ENCODE data around the gene MCHR1.
"Not testable (repeated sequence)": the region's sequence is repeated elsewhere in the genome, so short reads cannot be mapped to it uniquely, and the experiment has no call there.

The MCHR1 gene

DNA sequence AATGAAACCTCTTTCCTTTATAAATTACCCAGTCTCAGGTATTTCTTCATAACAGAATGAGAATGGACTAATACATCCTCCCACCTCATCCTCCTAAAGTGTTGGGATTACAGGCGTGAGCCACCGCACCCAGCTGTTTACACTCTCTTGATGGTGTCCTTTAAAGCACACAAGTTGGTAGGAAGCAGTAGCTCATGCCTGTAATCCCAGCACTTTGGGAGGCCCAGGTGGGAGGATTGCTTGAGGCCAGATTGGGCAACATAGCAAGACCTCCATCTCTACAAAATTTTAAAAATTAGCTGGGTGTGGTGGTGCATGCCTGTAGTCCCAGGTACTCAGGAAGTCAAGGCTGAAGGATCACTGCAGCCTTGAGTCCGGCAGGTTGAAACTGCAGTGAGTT, 23.3 kb upstream of the MCHR1 start:
- DNase-seq (ENCODE audit: low spot score): not testable (repeated sequence)

DNA sequence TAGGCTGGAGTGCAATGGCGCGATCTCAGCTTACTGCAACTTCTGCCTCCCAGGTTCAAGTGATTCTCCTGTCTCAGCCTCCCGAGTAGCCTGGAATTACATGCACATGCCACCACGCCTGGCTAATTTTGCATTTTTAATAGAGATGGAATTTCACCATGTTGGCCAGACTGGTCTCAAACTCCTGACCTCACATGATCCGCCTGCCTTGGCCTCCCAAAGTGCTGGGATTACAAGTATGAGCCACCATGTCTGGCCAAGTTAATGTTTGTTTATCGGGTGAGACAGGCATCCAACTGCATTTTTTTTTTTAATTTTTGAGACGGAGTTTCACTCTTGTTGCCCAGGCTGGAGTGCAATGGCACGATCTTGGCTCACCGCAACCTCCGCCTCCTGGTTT, 22.6 kb upstream of the MCHR1 start:
- not testable (repeated sequence) for DNase-seq (ENCODE audit: low spot score)

DNA sequence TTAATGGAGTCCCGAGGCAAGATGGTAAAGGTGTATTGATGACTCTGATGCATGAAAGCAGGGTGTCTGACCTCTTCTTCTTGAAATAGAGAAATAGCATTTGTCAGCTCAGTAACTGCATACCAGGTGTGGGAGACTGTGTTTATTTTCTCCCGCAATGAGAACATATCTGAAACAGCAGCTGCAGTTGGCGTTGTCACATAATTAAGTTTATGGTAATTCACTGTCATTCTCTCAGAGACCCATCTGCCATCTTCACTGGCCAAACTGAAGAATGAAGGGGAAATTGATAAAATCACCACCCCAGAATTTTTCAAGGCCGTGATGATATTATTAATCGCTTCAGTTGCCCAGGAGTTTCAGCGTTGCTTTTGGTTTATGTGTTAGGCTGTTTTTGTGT, 20.1 kb upstream of the MCHR1 start:
- no peak for DNase-seq (ENCODE audit: low spot score)

DNA sequence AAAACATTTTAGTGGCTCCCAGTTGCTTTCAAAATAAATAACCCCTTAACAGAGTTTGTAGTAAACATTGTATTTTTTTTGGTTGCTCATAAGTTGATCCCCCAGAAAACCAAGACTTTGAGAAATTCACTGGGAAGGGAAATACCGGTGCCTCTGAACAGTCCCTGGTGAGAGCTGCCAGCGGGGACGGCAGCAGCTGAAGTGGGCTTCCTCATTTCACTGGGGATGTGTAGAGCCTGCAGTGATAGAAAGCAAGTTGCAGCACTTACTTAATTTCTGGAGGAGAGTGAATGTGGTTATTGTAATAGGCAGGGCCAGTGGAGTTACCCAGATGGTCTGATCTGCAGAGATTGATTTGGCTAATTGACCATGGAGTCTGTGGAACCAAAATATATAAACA, 18.6 kb upstream of the MCHR1 start:
- no peak for DNase-seq (ENCODE audit: low spot score)

DNA sequence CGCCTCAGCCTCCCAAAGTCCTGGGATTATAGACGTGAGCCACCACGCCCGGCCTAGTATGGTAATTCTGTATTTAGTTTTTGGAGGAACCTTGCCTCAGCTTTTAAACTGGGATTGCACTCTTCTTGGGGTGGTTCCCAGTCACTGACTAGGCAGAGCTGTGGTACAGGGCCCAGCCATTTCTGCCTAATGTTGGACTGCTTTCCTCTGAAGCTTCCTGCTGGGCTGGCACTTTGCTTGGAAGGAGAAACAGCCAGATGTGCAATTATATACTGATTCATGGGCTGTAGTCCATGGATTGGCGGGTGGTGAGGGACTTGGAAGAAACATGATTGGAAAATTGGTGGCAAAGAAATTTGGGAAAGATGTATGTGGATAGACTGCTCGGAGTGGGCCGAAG, 17.6 kb upstream of the MCHR1 start:
- DNase-seq (ENCODE audit: low spot score): no peak

DNA sequence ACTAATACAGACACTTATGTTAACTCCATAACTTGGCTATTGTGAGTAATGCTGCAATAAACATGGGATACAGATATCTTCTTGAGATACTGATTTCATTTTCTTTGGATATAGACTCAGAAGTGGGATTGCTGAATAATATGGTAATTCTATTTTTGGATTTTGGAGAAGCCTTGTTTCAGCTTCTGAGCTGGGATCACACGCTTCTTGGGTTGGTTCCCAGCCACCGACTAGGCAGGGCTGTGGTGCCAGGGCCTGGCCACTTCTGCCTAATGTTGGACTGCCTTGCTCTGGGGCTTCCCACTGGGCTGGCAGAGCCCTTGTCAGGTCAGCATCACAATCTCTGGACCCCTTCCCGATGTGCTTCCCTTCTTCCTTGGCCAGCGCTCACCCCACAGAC, 14.0 kb upstream of the MCHR1 start:
- no peak for DNase-seq (ENCODE audit: low spot score)

DNA sequence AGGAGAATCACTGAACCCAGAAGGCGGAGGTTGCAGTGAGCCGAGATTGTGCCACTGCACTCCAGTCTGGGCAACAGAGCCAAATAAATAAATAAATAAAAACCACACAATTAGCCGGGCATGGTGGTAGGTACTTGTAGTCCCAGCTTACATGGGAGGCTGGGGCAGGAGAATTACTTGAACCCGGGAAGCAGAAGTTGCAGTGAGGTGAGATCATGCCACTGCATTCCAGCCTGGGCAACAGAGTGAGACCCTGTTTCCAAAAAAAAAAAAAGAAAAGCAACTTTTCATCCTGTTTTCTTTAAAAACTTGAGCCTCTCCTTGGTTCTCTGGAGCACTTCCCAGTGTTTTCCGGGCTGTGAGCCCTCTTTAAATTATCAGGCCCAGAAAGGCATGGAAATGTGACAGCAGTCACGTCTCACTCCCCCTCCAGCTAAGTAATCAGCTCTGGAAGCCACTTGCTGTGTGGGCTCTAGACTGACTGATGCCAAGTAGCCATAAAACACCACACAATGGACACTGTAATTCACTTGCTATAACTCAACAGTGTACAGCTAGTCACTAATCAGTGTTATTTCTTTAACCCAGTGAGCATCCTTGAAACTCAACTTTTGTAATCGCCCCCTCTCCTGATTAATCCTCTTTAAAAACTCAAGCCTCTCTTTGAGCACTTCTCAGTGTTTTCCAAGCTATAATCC, 13.0 kb upstream of the MCHR1 start:
- no peak for DNase-seq (ENCODE audit: low spot score)

DNA sequence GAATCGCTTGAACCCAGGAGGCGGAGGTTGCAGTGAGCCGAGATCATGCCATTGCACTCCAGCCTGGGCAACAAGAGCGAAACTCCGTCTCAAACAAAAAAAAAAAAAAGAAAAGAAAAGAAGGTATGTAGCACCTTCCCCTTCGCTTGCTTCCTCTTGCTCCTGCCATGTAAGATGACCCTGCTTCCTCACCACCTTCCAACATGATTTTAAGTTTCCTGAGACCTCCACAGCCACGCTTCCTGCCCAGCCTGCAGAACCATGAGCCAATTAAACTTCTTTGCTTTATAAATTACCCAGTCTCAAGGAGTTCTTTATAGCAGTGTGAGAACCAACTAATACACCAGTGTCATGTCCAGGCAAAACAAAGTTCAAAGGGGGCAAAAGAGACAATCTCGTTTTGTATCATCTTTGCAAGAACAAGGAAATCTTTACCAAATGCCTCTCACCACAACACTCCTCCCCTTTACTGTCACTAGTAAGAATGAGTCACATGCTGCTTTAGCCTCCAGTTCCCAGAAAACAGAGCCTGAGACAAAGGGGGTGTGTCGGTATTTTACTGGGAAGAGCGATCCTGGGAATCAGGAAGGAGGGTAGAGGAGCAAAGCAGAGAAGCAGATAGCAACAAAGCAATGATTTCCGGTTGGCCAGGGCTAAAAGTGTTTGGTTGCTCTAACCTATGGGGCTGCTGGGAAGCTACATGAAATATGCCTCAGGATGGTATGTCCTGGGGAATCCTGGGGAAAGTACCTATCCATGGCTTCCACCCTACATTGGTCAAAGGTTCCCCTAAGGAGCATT, 10.5 kb upstream of the MCHR1 start:
- peak; percentile 90 for DNase-seq (ENCODE audit: low spot score)

DNA sequence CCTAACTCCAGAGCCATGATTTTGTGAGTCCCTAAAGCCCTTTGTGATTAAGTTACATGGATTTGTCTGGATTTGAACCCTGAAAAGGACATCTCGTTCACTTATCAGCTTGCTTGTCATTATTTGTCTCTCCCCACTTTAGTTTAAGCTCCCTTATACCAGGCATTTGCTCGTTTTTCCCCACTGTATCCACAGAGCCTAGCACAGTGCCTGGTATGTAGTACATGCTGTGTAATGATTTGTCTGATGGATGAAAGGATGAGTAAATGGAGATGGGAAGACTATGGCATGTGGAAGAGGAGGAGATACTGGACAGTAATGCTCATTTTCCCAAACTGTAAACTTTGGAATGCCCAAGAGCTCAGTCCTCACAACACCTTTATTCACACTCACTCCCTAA, 9.2 kb upstream of the MCHR1 start:
- no peak for DNase-seq (ENCODE audit: low spot score)

DNA sequence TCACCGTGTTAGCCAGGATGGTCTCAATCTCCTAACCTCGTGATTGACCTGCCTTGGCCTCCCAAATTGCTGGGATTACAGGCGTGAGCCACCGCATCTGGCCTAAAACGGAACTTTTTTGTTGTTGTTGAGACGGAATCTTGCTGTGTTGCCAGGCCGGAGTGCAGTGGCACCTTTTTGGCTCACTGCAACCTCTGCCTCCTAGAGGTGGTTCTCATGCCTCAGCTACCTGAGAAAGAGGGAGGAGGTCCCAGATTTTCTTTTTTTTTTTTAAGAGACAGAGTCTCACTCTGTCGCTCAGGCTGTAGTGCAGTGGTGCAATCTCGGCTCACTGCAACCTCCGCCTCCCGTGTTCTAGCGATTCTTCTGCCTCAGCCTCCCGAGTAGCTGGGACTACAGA, 7.9 kb upstream of the MCHR1 start:
- DNase-seq (ENCODE audit: low spot score): no peak

DNA sequence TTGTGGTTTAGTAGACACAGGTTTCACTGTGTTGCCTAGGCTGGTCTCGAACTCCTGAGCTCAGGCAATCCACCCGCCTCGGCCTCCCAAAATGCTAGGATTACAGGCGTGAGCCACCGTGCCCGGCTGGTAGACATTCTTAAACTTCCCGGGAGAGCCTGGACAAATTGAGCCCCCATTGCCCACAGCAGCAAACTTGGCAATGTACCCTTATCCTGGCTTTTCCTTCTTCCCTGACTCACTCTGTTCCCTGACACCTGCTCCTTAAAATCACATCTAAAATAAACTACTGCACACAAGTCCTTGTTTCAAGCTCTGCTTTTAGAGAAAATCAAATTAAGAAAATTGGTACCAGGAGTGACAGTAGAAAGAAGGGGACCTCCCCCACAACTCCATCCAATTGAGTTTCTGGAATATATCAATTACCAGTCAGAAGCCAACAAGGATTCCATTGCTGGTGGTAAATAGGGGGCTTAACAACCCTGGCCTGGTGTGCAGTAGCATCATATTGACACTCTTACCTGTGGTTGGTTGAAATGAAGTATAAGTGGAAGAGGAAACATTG, 7.4 kb upstream of the MCHR1 start:
- no peak for DNase-seq (ENCODE audit: low spot score)

DNA sequence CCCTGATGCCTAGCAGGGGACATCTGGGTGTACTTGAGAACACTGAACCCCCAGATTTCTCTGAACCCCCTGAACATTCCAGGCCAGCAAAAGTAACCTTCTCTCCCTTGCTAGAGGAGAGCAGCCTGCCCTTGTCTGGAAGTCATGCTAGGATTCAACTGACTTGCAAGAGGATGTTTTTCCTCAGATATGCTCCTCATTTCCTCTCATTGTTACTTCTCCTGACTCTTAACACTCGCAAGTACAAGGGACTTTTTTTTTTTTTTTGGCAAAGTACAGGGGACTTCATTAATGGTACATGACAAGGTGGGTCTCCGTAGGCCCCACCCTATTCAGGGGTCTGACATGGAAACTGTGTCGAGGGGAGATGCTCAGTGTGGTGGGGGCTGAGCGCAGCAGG, 6.3 kb upstream of the MCHR1 start:
- no peak for DNase-seq (ENCODE audit: low spot score)

DNA sequence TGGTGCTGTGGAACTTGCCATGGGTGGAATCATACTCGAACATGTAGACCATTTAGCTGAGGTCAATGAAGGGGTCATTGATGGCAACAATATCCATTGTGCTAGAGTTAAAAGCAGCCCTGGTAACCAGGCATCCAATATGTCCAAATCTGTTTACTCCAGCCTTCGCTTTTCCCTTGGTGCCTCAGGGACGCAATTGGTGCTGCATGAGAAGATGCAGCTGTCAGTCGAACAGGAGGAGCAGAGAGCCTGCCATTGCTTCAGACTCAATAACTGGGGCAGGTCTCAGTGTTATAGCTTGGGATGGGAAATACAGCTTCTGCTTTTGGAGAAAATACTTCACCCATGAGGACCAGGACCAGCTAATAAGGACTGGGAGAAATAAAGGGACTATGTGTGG, 5.0 kb upstream of the MCHR1 start:
- DNase-seq (ENCODE audit: low spot score): no peak

DNA sequence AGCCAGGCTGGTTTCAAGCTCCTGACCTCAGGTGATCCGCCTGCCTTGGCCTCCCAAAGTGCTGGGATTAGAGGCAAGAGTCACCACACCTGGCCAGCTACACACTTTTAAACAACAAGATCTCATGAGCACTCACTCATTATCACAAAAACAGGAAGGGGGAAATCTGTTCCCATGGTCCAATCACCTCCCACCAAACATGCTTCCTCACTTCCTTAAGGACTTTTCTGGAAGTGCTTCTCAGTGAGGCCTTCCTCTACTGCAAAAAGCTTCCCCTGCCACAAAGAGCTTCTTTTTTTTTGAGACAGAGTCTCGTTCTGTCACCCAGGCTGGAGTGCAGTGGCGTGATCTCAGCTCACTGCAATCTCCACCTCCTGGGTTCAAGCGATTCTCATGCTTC, 3.1 kb upstream of the MCHR1 start:
- DNase-seq (ENCODE audit: low spot score): not testable (repeated sequence)

DNA sequence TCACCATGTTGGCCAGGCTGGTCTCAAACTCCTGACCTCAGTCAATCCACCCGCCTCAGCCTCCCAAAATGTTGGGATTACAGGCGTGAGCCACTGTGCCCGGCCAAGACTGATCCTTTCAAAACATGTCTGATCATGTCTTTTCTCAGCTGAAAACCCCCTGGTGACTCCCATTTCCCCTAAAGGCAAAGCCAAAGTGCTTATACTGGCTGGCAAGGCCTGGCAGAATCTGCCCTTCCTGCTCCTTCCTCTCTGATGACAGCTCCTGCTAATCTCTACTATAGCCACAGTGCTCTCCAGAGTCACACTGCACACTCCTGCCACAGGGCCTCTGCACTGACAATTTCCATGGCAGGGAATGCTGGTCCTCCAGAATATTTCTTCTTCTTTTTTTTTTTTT, 2.6 kb upstream of the MCHR1 start:
- no peak for DNase-seq (ENCODE audit: low spot score)

DNA sequence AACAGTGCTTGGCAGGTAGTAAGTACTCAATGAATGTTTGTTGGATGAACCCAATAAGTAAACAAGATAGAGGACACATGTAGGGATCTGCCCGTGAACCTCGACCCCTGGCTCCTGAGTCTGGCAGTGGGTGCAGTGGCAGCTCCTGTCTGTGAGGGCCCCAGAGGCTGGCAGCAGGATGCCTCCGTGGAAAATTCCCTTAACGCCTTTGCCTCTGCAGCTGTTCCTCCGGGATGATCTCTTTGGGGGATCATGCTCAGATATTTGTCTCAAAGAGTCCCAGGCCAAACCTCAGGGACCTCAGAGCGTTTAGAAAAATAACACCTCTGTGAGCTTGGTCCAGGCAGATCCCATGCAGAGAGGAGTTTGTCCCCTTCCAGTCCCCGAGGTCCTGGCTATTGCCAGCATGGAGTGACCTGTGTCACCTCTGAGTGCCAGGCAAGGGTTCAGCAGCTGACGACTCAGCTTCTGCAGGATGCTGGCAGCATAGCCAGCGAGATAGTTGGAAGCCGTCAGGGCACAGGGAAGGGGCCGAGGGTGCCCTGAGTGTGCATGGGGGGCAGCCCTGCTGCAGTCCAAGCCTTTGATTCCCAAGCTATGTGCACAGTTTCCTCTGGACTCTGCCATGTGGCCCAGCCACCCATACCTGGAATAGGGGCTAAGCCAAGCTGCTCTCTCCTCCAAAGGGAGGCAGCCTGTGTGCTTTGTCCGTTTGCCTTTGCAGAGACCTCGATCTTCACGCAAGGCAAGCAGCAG, 613 bp upstream of the MCHR1 start:
- DNase-seq (ENCODE audit: low spot score): no peak

DNA sequence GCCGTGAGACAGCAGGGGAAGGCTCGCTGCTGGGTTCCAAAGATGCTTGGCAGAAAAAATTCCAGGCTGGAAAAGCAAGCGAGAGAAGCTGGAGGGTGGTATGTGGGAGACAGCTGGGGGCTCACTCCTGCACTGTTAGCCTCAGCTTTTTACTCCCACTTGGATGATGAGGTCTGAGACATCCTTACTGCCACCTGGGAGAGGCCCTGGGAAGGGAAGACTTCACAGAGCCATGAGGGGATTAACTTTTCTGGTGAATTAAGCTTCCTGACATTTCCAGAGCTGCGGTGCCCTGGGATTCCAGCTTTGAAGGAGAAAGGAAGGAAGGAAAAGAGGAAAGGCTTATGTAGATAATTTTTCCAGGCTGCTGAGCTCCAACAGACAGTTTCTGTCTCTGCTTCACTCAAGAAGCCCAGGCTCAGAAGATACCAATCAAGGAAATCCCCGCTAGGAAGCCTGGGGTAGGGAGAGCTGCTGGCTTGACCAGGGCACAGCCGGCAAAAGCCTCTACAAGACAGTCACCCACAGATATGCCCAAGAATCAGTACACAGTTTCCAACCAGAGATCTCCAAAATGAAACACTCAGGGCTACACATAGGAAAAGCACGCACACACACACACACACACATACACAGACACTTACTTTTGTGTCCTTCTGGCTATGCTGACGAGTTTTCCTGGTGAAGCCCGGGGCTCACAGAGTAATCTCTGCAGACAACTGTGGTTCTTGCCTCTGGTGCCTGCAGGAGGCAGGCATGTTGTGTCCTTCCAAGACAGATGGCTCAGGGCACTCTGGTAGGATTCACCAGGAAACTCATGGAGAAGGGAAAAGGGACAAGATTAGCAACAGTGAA, 907 bp downstream of the MCHR1 start:
- no peak for DNase-seq (ENCODE audit: low spot score)

DNA sequence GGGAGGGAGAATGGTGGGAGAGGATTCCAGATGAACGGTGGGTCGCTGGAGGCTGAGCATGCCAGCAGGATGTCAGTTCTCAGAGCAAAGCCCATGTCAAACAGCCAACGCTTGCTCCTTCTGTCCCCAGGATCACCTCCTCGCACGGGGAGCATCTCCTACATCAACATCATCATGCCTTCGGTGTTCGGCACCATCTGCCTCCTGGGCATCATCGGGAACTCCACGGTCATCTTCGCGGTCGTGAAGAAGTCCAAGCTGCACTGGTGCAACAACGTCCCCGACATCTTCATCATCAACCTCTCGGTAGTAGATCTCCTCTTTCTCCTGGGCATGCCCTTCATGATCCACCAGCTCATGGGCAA, 1.5 kb downstream of the MCHR1 start:
- DNase-seq (ENCODE audit: low spot score): no peak

DNA sequence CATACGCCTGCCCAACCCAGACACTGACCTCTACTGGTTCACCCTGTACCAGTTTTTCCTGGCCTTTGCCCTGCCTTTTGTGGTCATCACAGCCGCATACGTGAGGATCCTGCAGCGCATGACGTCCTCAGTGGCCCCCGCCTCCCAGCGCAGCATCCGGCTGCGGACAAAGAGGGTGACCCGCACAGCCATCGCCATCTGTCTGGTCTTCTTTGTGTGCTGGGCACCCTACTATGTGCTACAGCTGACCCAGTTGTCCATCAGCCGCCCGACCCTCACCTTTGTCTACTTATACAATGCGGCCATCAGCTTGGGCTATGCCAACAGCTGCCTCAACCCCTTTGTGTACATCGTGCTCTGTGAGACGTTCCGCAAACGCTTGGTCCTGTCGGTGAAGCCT, 2.2 kb downstream of the MCHR1 start:
- no peak for DNase-seq (ENCODE audit: low spot score)

DNA sequence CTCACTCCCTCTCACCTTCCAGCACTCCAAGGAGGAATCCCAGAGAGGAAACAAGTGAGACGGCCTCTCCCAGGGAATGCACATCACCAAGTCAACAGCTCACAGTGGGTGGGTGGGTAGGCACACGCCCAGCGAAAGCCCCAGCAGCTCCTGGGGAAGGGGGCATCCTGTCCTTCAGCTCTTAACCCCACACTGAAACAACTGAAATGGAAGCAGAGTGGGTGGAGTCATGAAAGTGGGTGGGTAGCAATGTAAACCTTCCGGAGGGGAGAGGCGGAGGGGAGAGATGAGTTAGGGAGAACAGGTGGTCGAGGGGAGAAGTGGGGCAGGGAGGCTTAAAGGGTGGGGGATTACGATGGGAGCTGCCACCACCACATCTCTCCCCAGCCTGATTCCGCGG, 5.4 kb downstream of the MCHR1 start:
- no peak for DNase-seq (ENCODE audit: low spot score)

DNA sequence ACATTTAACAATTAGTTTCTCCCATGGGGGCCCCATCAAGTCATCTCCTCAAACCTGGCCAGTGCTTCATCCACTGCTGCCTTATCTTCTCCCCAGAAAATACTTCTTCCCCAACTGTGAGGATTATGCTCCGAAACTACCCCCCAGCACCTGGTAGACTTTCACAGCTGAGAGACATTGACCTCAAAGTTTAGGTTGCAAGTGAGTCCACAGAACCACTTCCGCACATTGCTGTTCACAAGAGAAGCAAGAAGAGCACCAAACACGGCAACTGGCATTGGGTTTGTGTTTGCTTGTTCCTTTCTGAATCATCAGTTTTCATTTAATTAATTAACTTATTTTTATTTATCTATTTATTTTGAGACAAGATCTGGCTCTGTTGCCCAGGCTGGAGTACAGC, 6.1 kb downstream of the MCHR1 start:
- DNase-seq (ENCODE audit: low spot score): no peak

DNA sequence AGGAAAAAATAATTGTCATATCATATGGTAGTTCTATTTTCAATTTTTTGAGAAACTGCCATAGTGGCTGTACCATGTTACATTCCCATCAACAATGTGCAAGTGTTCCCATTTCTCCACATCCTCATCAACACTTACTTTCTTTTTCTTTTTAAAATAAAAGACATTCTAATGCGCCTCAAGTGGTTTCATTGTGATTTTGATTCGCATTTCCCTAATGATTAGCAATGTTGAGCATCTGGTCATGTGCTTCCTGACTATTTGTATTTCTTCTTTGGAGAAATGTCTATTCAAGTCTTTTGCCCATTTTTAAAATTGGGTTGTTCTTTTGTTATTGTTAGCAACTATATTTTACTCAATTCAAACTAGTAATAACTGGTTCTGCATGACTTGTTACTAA, 8.4 kb downstream of the MCHR1 start:
- no peak for DNase-seq (ENCODE audit: low spot score)

Measured in kidney tubule cell (primary cell).